GM06990 (cell line): ENCODE measurements around the gene FOXK1.

ENCODE experiments used
- DNase-seq: peaks from one replicate; pipeline ENCODE4 v3.0.0-alpha.2; 2011; ENCODE audit not compliant: insufficient read length; ENCODE audit errors: extremely low read depth
- H3K27me3 ChIP-seq: replicated peaks from 2 replicates; pipeline ENCODE4 v1.6.0; 2011; ENCODE audit warnings: low read length; ENCODE audit not compliant: control insufficient read depth, insufficient read depth
- H3K36me3 ChIP-seq: 2 replicates; pipeline ENCODE4 v1.5.1; 2011; ENCODE audit warnings: low read length; ENCODE audit not compliant: control insufficient read depth, insufficient read depth
- H3K4me3 ChIP-seq: replicated peaks from 2 replicates; pipeline ENCODE4 v1.5.1; 2011; ENCODE audit warnings: low read depth, mild to moderate bottlenecking, control low read depth, low read length
- CTCF ChIP-seq: IDR thresholded peaks from 2 replicates; pipeline ENCODE4 v1.5.1; 2011; ENCODE audit warnings: low read length, control low read depth, mild to moderate bottlenecking, inconsistent platforms; ENCODE audit not compliant: insufficient read depth, poor library complexity, severe bottlenecking

The FOXK1 gene

GRCh38 chr7:4754433-4755010 is 72.4 kb downstream of the FOXK1 start:
- no peak overlapping the region for H3K4me3 ChIP-seq
- DNase-seq, result no peak
- H3K27me3 ChIP-seq, result no peaks in the 10 kb centered on the region
- H3K36me3 ChIP-seq, result peaks cover 21% of the 10 kb centered on the region
- no peak for TF ChIP-seq CTCF

GRCh38 chr7:4755045-4755444 is 73.0 kb downstream of the FOXK1 start:
- no peak for DNase-seq
- Histone ChIP-seq H3K36me3 (peaks cover 19% of the 10 kb centered on the region), H3K27me3 (no peaks in the 10 kb centered on the region), H3K4me3 (no peak overlapping the region)
- TF ChIP-seq CTCF, result no peak

GRCh38 chr7:4758111-4758510 is 76.0 kb downstream of the FOXK1 start:
- no peak for DNase-seq
- peaks cover 24% of the 10 kb centered on the region for H3K36me3 ChIP-seq
- TF ChIP-seq CTCF, result no peak

GRCh38 chr7:4758791-4759190 is 76.7 kb downstream of the FOXK1 start:
- TF ChIP-seq CTCF, result no peak
- Histone ChIP-seq H3K4me3 (no peak overlapping the region), H3K27me3 (no peaks in the 10 kb centered on the region), H3K36me3 (peaks cover 30% of the 10 kb centered on the region)
- no peak for DNase-seq

More at GRCh38 chr7:4758111-4758510, 76.0 kb downstream of the FOXK1 start:
- Histone ChIP-seq H3K27me3 (no peaks in the 10 kb centered on the region), H3K4me3 (no peak overlapping the region)

- Histone ChIP-seq H3K36me3 (peaks cover 32% of the 10 kb centered on the region), H3K27me3 (no peaks in the 10 kb centered on the region), H3K4me3 (no peak overlapping the region)
- no peak for DNase-seq
- TF ChIP-seq CTCF, result no peak
Measured at GRCh38 chr7:4759211-4759610, 77.1 kb downstream of the FOXK1 start.

- no peak for TF ChIP-seq CTCF
- no peak overlapping the region for H3K4me3 ChIP-seq
- H3K36me3 ChIP-seq, result peaks cover 29% of the 10 kb centered on the region
- H3K27me3 ChIP-seq, result no peaks in the 10 kb centered on the region
- DNase-seq, result no peak
Measured at GRCh38 chr7:4760952-4761351, 78.9 kb downstream of the FOXK1 start.
